ENCODE measurements around the gene FBXW10B.
"Not testable (repeated sequence)": the region's sequence is repeated elsewhere in the genome, so short reads cannot be mapped to it uniquely, and the experiment has no call there.

Gene FBXW10B

GRCh38 chr17:15619331-15620058 lies at the start of gene FBXW10B:
FBXW10B (minus strand) TSS chr17:15619704; CDS start chr17:15619512, 192 bp downstream.
- H3K36me3 ChIP-seq (ENCODE audit: insufficient read depth, low read length); H3K27me3 ChIP-seq (ENCODE audit: control insufficient read depth in 1 of 2, insufficient read depth in 2 of 2, low read length in 2 of 2); H3K27ac ChIP-seq (ENCODE audit: low read depth, low read length); H3K9ac ChIP-seq (ENCODE audit: low read length); H3K9me3 ChIP-seq (ENCODE audit: low read length); H3K4me3 ChIP-seq (ENCODE audit: low read depth in 1 of 2, low read length in 2 of 2); H3K4me1 ChIP-seq (ENCODE audit: insufficient read depth, low read length): not testable (repeated sequence)

GRCh38 chr17:15663691-15664090 lies 44.2 kb upstream of the FBXW10B start:
- Histone ChIP-seq H3K36me3 (ENCODE audit: insufficient read depth, low read length) (no peaks in the 10 kb centered on the region), H3K4me1 (ENCODE audit: insufficient read depth, low read length) (no peaks in the 10 kb centered on the region), H3K4me3 (ENCODE audit: low read depth in 1 of 2, low read length in 2 of 2) (no peak overlapping the region), H3K9ac (ENCODE audit: low read length) (no peak overlapping the region), H3K27ac (ENCODE audit: low read depth, low read length) (no peak overlapping the region), H3K27me3 (ENCODE audit: control insufficient read depth in 1 of 2, insufficient read depth in 2 of 2, low read length in 2 of 2) (no peaks in the 10 kb centered on the region), H3K9me3 (ENCODE audit: low read length) (no peaks in the 10 kb centered on the region)

- Histone ChIP-seq H3K27ac (ENCODE audit: low read depth, low read length) (no peak overlapping the region), H3K4me3 (ENCODE audit: low read depth in 1 of 2, low read length in 2 of 2) (no peak overlapping the region), H3K27me3 (ENCODE audit: control insufficient read depth in 1 of 2, insufficient read depth in 2 of 2, low read length in 2 of 2) (no peaks in the 10 kb centered on the region), H3K9me3 (ENCODE audit: low read length) (no peaks in the 10 kb centered on the region), H3K4me1 (ENCODE audit: insufficient read depth, low read length) (no peaks in the 10 kb centered on the region), H3K9ac (ENCODE audit: low read length) (no peak overlapping the region), H3K36me3 (ENCODE audit: insufficient read depth, low read length) (no peaks in the 10 kb centered on the region)
Observed at GRCh38 chr17:15663176-15663575, 43.7 kb upstream of the FBXW10B start.

GRCh38 chr17:15662681-15663080 lies 43.2 kb upstream of the FBXW10B start:
- no peaks in the 10 kb centered on the region for H3K4me1 ChIP-seq (ENCODE audit: insufficient read depth, low read length)
- H3K9ac ChIP-seq (ENCODE audit: low read length), result no peak overlapping the region
- H3K27ac ChIP-seq (ENCODE audit: low read depth, low read length), result no peak overlapping the region
- no peaks in the 10 kb centered on the region for H3K9me3 ChIP-seq (ENCODE audit: low read length)
- H3K27me3 ChIP-seq (ENCODE audit: control insufficient read depth in 1 of 2, insufficient read depth in 2 of 2, low read length in 2 of 2), result no peaks in the 10 kb centered on the region
- H3K36me3 ChIP-seq (ENCODE audit: insufficient read depth, low read length), result no peaks in the 10 kb centered on the region
- no peak overlapping the region for H3K4me3 ChIP-seq (ENCODE audit: low read depth in 1 of 2, low read length in 2 of 2)

GRCh38 chr17:15660077-15660476 lies 40.6 kb upstream of the FBXW10B start:
- Histone ChIP-seq H3K9ac (ENCODE audit: low read length) (no peak overlapping the region), H3K36me3 (ENCODE audit: insufficient read depth, low read length) (no peaks in the 10 kb centered on the region), H3K9me3 (ENCODE audit: low read length) (no peaks in the 10 kb centered on the region), H3K27ac (ENCODE audit: low read depth, low read length) (no peak overlapping the region), H3K4me3 (ENCODE audit: low read depth in 1 of 2, low read length in 2 of 2) (no peak overlapping the region), H3K4me1 (ENCODE audit: insufficient read depth, low read length) (no peaks in the 10 kb centered on the region), H3K27me3 (ENCODE audit: control insufficient read depth in 1 of 2, insufficient read depth in 2 of 2, low read length in 2 of 2) (no peaks in the 10 kb centered on the region)

- no peaks in the 10 kb centered on the region for H3K36me3 ChIP-seq (ENCODE audit: insufficient read depth, low read length)
- H3K27ac ChIP-seq (ENCODE audit: low read depth, low read length), result no peak overlapping the region
- no peaks in the 10 kb centered on the region for H3K9me3 ChIP-seq (ENCODE audit: low read length)
- no peak overlapping the region for H3K4me3 ChIP-seq (ENCODE audit: low read depth in 1 of 2, low read length in 2 of 2)
- no peak overlapping the region for H3K9ac ChIP-seq (ENCODE audit: low read length)
- H3K27me3 ChIP-seq (ENCODE audit: control insufficient read depth in 1 of 2, insufficient read depth in 2 of 2, low read length in 2 of 2), result no peaks in the 10 kb centered on the region
- no peaks in the 10 kb centered on the region for H3K4me1 ChIP-seq (ENCODE audit: insufficient read depth, low read length)
Observed at GRCh38 chr17:15659663-15660062, 40.2 kb upstream of the FBXW10B start.

GRCh38 chr17:15659236-15659635 lies 39.7 kb upstream of the FBXW10B start:
- Histone ChIP-seq H3K9ac (ENCODE audit: low read length) (no peak overlapping the region), H3K4me1 (ENCODE audit: insufficient read depth, low read length) (no peaks in the 10 kb centered on the region), H3K4me3 (ENCODE audit: low read depth in 1 of 2, low read length in 2 of 2) (no peak overlapping the region), H3K27ac (ENCODE audit: low read depth, low read length) (no peak overlapping the region), H3K36me3 (ENCODE audit: insufficient read depth, low read length) (no peaks in the 10 kb centered on the region), H3K9me3 (ENCODE audit: low read length) (no peaks in the 10 kb centered on the region), H3K27me3 (ENCODE audit: control insufficient read depth in 1 of 2, insufficient read depth in 2 of 2, low read length in 2 of 2) (no peaks in the 10 kb centered on the region)

GRCh38 chr17:15658296-15658695 lies 38.8 kb upstream of the FBXW10B start:
- Histone ChIP-seq H3K27me3 (ENCODE audit: control insufficient read depth in 1 of 2, insufficient read depth in 2 of 2, low read length in 2 of 2) (no peaks in the 10 kb centered on the region), H3K9ac (ENCODE audit: low read length) (no peak overlapping the region), H3K4me1 (ENCODE audit: insufficient read depth, low read length) (no peaks in the 10 kb centered on the region), H3K4me3 (ENCODE audit: low read depth in 1 of 2, low read length in 2 of 2) (no peak overlapping the region), H3K27ac (ENCODE audit: low read depth, low read length) (no peak overlapping the region), H3K36me3 (ENCODE audit: insufficient read depth, low read length) (no peaks in the 10 kb centered on the region), H3K9me3 (ENCODE audit: low read length) (no peaks in the 10 kb centered on the region)

- H3K9ac ChIP-seq (ENCODE audit: low read length), result no peak overlapping the region
- H3K27ac ChIP-seq (ENCODE audit: low read depth, low read length), result no peak overlapping the region
- H3K4me3 ChIP-seq (ENCODE audit: low read depth in 1 of 2, low read length in 2 of 2), result no peak overlapping the region
- H3K36me3 ChIP-seq (ENCODE audit: insufficient read depth, low read length), result no peaks in the 10 kb centered on the region
- H3K9me3 ChIP-seq (ENCODE audit: low read length), result no peaks in the 10 kb centered on the region
- no peaks in the 10 kb centered on the region for H3K27me3 ChIP-seq (ENCODE audit: control insufficient read depth in 1 of 2, insufficient read depth in 2 of 2, low read length in 2 of 2)
- no peaks in the 10 kb centered on the region for H3K4me1 ChIP-seq (ENCODE audit: insufficient read depth, low read length)
Observed at GRCh38 chr17:15657868-15658267, 38.4 kb upstream of the FBXW10B start.

GRCh38 chr17:15654886-15655561 lies 35.5 kb upstream of the FBXW10B start:
- no peak overlapping the region for H3K9ac ChIP-seq (ENCODE audit: low read length)

GRCh38 chr17:15654401-15654800 lies 34.9 kb upstream of the FBXW10B start:
- peaks cover 18% of the 10 kb centered on the region for H3K4me1 ChIP-seq (ENCODE audit: insufficient read depth, low read length)
- H3K27me3 ChIP-seq (ENCODE audit: control insufficient read depth in 1 of 2, insufficient read depth in 2 of 2, low read length in 2 of 2); H3K9ac ChIP-seq (ENCODE audit: low read length); H3K27ac ChIP-seq (ENCODE audit: low read depth, low read length); H3K4me3 ChIP-seq (ENCODE audit: low read depth in 1 of 2, low read length in 2 of 2); H3K9me3 ChIP-seq (ENCODE audit: low read length); H3K36me3 ChIP-seq (ENCODE audit: insufficient read depth, low read length): not testable (repeated sequence)

More at GRCh38 chr17:15654886-15655561, 35.5 kb upstream of the FBXW10B start:
- H3K27ac ChIP-seq (ENCODE audit: low read depth, low read length), result no peak overlapping the region
- no peak overlapping the region for H3K4me3 ChIP-seq (ENCODE audit: low read depth in 1 of 2, low read length in 2 of 2)
- H3K27me3 ChIP-seq (ENCODE audit: control insufficient read depth in 1 of 2, insufficient read depth in 2 of 2, low read length in 2 of 2), result no peaks in the 10 kb centered on the region
- no peaks in the 10 kb centered on the region for H3K9me3 ChIP-seq (ENCODE audit: low read length)
- H3K36me3 ChIP-seq (ENCODE audit: insufficient read depth, low read length), result no peaks in the 10 kb centered on the region
- peaks cover 11% of the 10 kb centered on the region for H3K4me1 ChIP-seq (ENCODE audit: insufficient read depth, low read length)

- no peaks in the 10 kb centered on the region for H3K27me3 ChIP-seq (ENCODE audit: control insufficient read depth in 1 of 2, insufficient read depth in 2 of 2, low read length in 2 of 2)
- H3K9ac ChIP-seq (ENCODE audit: low read length), result no peak overlapping the region
- H3K36me3 ChIP-seq (ENCODE audit: insufficient read depth, low read length), result no peaks in the 10 kb centered on the region
- no peak overlapping the region for H3K27ac ChIP-seq (ENCODE audit: low read depth, low read length)
- no peaks in the 10 kb centered on the region for H3K9me3 ChIP-seq (ENCODE audit: low read length)
- peaks cover 20% of the 10 kb centered on the region for H3K4me1 ChIP-seq (ENCODE audit: insufficient read depth, low read length)
- no peak overlapping the region for H3K4me3 ChIP-seq (ENCODE audit: low read depth in 1 of 2, low read length in 2 of 2)
Observed at GRCh38 chr17:15652960-15653359, 33.5 kb upstream of the FBXW10B start.

All from muscle layer of colon (tissue), 2 donors.